Fibroblast of mammary gland (primary cell): ENCODE results near the gene ELOVL7.

ENCODE experiments used
- DNase-seq: peaks from one replicate; pipeline ENCODE4 v3.0.0-alpha.2; 2010; ENCODE audit warnings: low read depth
- H3K4me3 ChIP-seq: 2 replicates; pipeline ENCODE4 v1.5.1; 2011; ENCODE audit warnings: low read depth, mild to moderate bottlenecking, low read length, moderate library complexity; ENCODE audit not compliant: control insufficient read depth
- CTCF ChIP-seq: conservative IDR thresholded peaks from 2 replicates; pipeline ENCODE4 v1.5.1; 2011; ENCODE audit warnings: low read depth, low read length, inconsistent platforms; ENCODE audit not compliant: control insufficient read depth, insufficient read depth

Gene ELOVL7

GRCh38 chr5:60852317-60852716 lies 8.2 kb upstream of the ELOVL7 start:
- no peak for TF ChIP-seq CTCF
- H3K4me3 ChIP-seq: no peak overlapping the region
- no peak for DNase-seq

- DNase-seq: no peak
- no peak for TF ChIP-seq CTCF
- H3K4me3 ChIP-seq: no peak overlapping the region
Observed at GRCh38 chr5:60851626-60852025, 7.6 kb upstream of the ELOVL7 start.

DNA sequence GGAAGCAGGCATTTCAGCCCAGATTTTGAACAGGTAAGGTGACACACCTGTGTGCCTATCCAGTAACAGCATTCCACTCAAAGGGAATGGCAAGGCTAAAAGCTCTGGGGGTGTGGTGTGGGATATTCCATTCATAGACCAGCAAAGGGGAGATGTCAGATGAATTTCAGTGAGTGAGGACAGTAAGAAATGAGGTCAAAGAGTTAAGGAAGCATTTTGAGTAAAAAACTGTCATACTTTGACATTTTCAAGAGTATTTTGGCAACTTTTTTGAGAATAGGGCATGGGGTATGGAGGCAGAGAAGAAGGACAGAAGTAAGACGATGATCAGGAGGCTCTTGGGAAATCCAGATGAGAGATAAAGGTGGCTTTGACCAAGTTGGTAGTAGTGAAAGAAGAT lies 2.2 kb upstream of the ELOVL7 start:
- no peak for TF ChIP-seq CTCF
- H3K4me3 ChIP-seq: no peak overlapping the region
- DNase-seq: no peak

DNA sequence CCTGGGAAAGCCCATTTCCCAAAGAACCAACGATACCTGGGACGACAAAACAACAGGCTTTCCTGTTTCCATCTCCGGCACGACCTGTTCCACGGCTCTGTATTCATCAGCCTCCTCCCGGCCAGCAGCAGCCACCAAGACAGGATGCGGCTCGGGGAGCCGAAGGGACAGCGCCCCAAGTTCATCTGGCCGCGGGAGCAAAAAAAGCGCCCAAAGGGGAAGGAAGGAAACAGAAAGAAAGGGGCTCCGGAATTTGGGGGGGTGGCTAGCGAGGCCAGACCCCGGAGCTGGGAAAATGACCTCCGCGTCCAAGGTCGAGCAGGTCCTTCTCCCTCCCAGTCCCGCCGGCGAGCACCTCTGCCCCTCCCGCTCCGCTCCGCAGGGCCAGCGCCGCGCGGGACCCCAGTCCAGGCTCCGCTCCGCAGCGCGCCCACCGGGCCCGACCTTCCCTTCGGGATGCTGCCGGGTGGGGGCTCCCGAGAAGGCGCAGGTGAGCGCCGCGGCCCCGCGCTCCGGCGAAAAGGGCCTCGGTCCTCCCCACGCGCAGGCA lies 608 bp downstream of the ELOVL7 start:
- peak overlapping the region; percentile 46 for H3K4me3 ChIP-seq
- TF ChIP-seq CTCF: no peak
- DNase-seq: no peak

- TF ChIP-seq CTCF: no peak
- no peak for DNase-seq
- H3K4me3 ChIP-seq: no peak overlapping the region
Observed at GRCh38 chr5:60842871-60843385, 1.1 kb downstream of the ELOVL7 start.

DNA sequence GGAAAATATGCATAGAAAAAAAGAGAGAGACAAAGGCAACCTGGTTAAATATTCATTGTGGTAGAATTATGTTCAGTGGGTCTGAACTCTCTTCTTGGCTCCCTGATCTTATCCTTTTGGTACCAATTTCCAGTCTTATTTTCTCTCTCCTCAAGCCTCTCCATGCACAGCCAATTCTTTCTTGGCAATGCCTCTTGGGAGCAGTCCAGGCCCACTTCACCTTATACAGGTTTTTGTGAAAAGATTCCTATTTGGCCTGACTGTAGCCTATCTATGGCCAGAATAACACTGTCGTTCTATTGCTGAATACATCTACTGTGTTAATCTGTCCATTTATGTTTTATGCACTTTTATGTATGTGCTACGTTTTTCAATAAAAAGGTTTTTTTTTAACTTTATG lies 2.7 kb downstream of the ELOVL7 start:
- H3K4me3 ChIP-seq: no peak overlapping the region
- TF ChIP-seq CTCF: no peak
- DNase-seq: no peak

DNA sequence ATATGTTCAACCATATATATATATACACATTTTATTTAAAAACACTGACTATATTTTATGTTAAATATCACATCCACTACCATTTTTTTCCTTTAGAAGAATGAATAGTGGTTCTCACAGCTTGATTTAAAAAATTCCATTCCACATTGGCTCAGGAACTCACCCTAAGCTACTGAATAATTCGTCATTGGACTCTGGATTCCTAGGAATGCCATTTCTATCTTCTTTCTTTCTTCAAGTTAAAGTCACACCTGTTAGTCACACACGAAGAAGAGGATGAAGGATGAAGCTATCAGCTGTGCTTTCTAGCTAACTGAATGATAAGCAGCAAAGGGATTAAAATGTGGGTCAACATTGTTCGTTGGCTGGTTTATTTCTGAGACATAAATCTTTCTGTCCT lies 7.9 kb downstream of the ELOVL7 start:
- DNase-seq: no peak
- no peak overlapping the region for H3K4me3 ChIP-seq
- TF ChIP-seq CTCF: no peak
